OCI-LY7 (cell line): Measurements from ENCODE around the gene KCNK5. TPM values are rescaled to one million over a fixed set of nuclear protein-coding genes. Genes with fewer than 3 reads are reported as not detected.

ENCODE experiments used
- BruUV-seq: library from RNA; stranded (reverse); fragments of 400-500 nt; replicated peaks from 2 replicates; lab custom pipeline; 2021; lab: Mats Ljungman, UMichigan
- CTCF ChIA-PET: fragments of 300-600 bp; sonication (Branson Sonifier 250); formaldehyde crosslinking; loops from one replicate; lab custom pipeline; 2022; ENCODE audit warnings: antibody characterized with exemption; ENCODE audit not compliant: unreplicated experiment; lab: Charles Lee
- POLR2A ChIA-PET: fragments of 300-600 bp; sonication (Branson Sonifier 250); formaldehyde crosslinking; loops from one replicate; lab custom pipeline; 2022; ENCODE audit warnings: antibody characterized with exemption; lab: Charles Lee
- DNase-seq: peaks from one replicate; pipeline ENCODE4 v3.0.0-alpha.2; 2015; ENCODE audit warnings: low spot score
- H2AFZ ChIP-seq: fragments of 200-600 bp; sonication (generic), shearing (Covaris generic); 2 replicates; pipeline ENCODE4 v1.6.1; 2014; ENCODE audit warnings: mild to moderate bottlenecking, antibody characterized with exemption, low read length, moderate library complexity
- H3K27ac ChIP-seq: fragments of 200-600 bp; sonication (generic); 2 replicates; pipeline ENCODE4 v1.5.1; 2014; ENCODE audit warnings: mixed run types, low read depth, mild to moderate bottlenecking, moderate library complexity, low read length, inconsistent platforms; ENCODE audit not compliant: poor library complexity, severe bottlenecking
- H3K36me3 ChIP-seq: fragments of 200-600 bp; sonication (generic); 2 replicates; pipeline ENCODE4 v1.6.1; 2014; ENCODE audit warnings: mild to moderate bottlenecking, antibody characterized with exemption, low read length, moderate library complexity, mixed read lengths; ENCODE audit not compliant: insufficient read depth
- H3K4me1 ChIP-seq: fragments of 200-600 bp; sonication (generic); 2 replicates; pipeline ENCODE4 v1.5.1; 2014; ENCODE audit warnings: mild to moderate bottlenecking, low read length; ENCODE audit not compliant: insufficient read depth, poor library complexity, severe bottlenecking
- H3K4me2 ChIP-seq: fragments of 200-600 bp; sonication (generic); 2 replicates; pipeline ENCODE4 v1.6.1; 2014; ENCODE audit warnings: mild to moderate bottlenecking, low read length
- H3K4me3 ChIP-seq: fragments of 200-600 bp; sonication (generic); 2 replicates; pipeline ENCODE4 v1.5.1; 2014; ENCODE audit warnings: mild to moderate bottlenecking, low read depth, low read length; ENCODE audit not compliant: poor library complexity, severe bottlenecking
- H3K79me2 ChIP-seq: fragments of 200-600 bp; sonication (generic); 2 replicates; pipeline ENCODE4 v1.6.1; 2016; ENCODE audit warnings: low read depth, mild to moderate bottlenecking, low read length, moderate library complexity, mixed read lengths; ENCODE audit not compliant: insufficient read depth
- H3K9me2 ChIP-seq: fragments of 200-600 bp; sonication (generic); 2 replicates; pipeline ENCODE4 v1.6.1; 2016; ENCODE audit warnings: mild to moderate bottlenecking, low read length, mixed read lengths; ENCODE audit not compliant: insufficient read depth
- H3K9me3 ChIP-seq: fragments of 200-600 bp; sonication (generic); 2 replicates; pipeline ENCODE4 v1.6.1; 2014; ENCODE audit warnings: mild to moderate bottlenecking, mixed run types, low read length, mixed read lengths
- H4K20me1 ChIP-seq: fragments of 200-600 bp; sonication (generic); 2 replicates; pipeline ENCODE4 v1.6.1; 2014; ENCODE audit warnings: mild to moderate bottlenecking, antibody characterized with exemption, low read length, moderate library complexity, mixed read lengths; ENCODE audit not compliant: insufficient read depth
- EZH2phosphoT487 ChIP-seq: fragments of 200-600 bp; sonication (generic); IDR thresholded peaks from 2 replicates; pipeline ENCODE4 v1.6.1; 2018; ENCODE audit warnings: low read depth, borderline replicate concordance, mild to moderate bottlenecking, mixed run types, antibody characterized with exemption, low read length, moderate library complexity, mixed read lengths
- intact Hi-C: fragments of 100-400 bp; cut with micrococcal nuclease; formaldehyde crosslinking; loops from one replicate; pipeline ENCODE4 v1.10.0; 2022; ENCODE audit not compliant: unreplicated experiment
- total RNA-seq, 2 experiments: library from RNA; depleted of rRNA in 1 of 2; stranded (reverse); fragments of >200 nt in 1 of 2; shearing (Covaris generic) in 1 of 2; gene quantifications; 2 replicates each; pipeline ENCODE4 v1.2.3, GENCODE V29; 2014 to 2022
- TF ChIP-seq, protein P1 (sequence below): fragments of 200-600 bp; sonication (generic); conservative IDR thresholded peaks from 2 replicates; pipeline ENCODE4 v1.5.1; 2014; ENCODE audit warnings: mild to moderate bottlenecking, antibody characterized with exemption, low read length, moderate library complexity, mixed read lengths

KCNK5 gene
- total RNA-seq, 2 experiments from 2014 or later: not detected

DNA sequence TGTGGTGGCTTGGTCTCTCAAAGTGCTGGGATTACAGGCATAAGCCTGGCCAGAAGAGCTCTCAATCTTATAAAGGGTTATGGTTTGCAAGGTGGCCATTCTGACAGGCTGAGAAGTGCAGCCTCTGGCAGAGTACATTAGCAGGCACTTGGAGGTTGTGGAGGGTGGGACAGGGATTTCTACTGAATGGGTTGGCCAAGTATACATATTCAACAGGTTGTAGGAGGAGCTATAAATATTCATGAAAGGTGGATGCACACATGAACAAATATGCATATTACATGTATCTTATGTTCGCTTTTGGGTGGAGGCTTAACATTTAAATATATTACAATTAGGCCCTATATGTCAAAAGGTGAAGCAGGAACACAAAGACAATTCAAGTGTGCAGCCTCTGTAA lies 20.0 kb upstream of the KCNK5 start:
- Histone ChIP-seq H3K27ac (no peak overlapping the region), H3K4me2 (no peak overlapping the region), H3K9me3 (no peaks in the 10 kb centered on the region), H3K4me3 (no peak overlapping the region), H3K9me2 (no peaks in the 10 kb centered on the region), H3K4me1 (no peaks in the 10 kb centered on the region), H2AFZ (no peak overlapping the region), H3K79me2 (no peaks in the 10 kb centered on the region), H3K36me3 (no peaks in the 10 kb centered on the region), H4K20me1 (no peaks in the 10 kb centered on the region)
- no peak for DNase-seq
- ChIA-PET CTCF (no interaction called here), POLR2A (no interaction called here)
- intact Hi-C loops: no loop called here
- BruUV-seq: no TSS peak
- TF ChIP-seq EZH2phosphoT487: no peak

GRCh38 chr6:39247667-39248194 lies 18.5 kb upstream of the KCNK5 start:
- Histone ChIP-seq H3K36me3 (no peaks in the 10 kb centered on the region), H4K20me1 (no peaks in the 10 kb centered on the region), H3K9me2 (no peaks in the 10 kb centered on the region), H3K4me1 (no peaks in the 10 kb centered on the region), H2AFZ (no peak overlapping the region), H3K4me2 (no peak overlapping the region), H3K79me2 (no peaks in the 10 kb centered on the region), H3K4me3 (no peak overlapping the region), H3K27ac (no peak overlapping the region), H3K9me3 (no peaks in the 10 kb centered on the region)
- ChIA-PET CTCF (no interaction called here), POLR2A (no interaction called here)
- intact Hi-C loops: no loop called here
- no peak for TF ChIP-seq EZH2phosphoT487
- TF ChIP-seq, protein P1, sequence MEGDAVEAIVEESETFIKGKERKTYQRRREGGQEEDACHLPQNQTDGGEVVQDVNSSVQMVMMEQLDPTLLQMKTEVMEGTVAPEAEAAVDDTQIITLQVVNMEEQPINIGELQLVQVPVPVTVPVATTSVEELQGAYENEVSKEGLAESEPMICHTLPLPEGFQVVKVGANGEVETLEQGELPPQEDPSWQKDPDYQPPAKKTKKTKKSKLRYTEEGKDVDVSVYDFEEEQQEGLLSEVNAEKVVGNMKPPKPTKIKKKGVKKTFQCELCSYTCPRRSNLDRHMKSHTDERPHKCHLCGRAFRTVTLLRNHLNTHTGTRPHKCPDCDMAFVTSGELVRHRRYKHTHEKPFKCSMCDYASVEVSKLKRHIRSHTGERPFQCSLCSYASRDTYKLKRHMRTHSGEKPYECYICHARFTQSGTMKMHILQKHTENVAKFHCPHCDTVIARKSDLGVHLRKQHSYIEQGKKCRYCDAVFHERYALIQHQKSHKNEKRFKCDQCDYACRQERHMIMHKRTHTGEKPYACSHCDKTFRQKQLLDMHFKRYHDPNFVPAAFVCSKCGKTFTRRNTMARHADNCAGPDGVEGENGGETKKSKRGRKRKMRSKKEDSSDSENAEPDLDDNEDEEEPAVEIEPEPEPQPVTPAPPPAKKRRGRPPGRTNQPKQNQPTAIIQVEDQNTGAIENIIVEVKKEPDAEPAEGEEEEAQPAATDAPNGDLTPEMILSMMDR: no peak
- no peak for DNase-seq
- BruUV-seq: no TSS peak

GRCh38 chr6:39243809-39244208 lies 14.5 kb upstream of the KCNK5 start:
- Histone ChIP-seq H3K4me3 (no peak overlapping the region), H3K27ac (no peak overlapping the region), H4K20me1 (no peaks in the 10 kb centered on the region), H3K79me2 (no peaks in the 10 kb centered on the region), H3K4me2 (no peak overlapping the region), H3K36me3 (no peaks in the 10 kb centered on the region), H3K4me1 (no peaks in the 10 kb centered on the region), H3K9me3 (no peaks in the 10 kb centered on the region), H3K9me2 (no peaks in the 10 kb centered on the region), H2AFZ (no peak overlapping the region)
- no peak for DNase-seq
- CTCF ChIA-PET: no interaction called here
- TF ChIP-seq, protein P1: no peak
- POLR2A ChIA-PET: no interaction called here
- BruUV-seq: no TSS peak
- intact Hi-C loops: no loop called here
